GM19238 (cell line): ENCODE data around the gene GET4.

ENCODE experiments used
- DNase-seq: peaks from one replicate; pipeline ENCODE4 v3.0.0; 2011; ENCODE audit warnings: low spot score; ENCODE audit not compliant: insufficient read length

The GET4 gene

GRCh38 chr7:945556-946255 is 69.4 kb downstream of the GET4 start:
- no peak for DNase-seq
